NCI-H2171 treated with DMSO at 0.1 percent for 48 hours (cell line): ENCODE measurements around the gene GRM4.
"Not testable (repeated sequence)": the region's sequence is repeated elsewhere in the genome, so short reads cannot be mapped to it uniquely, and the experiment has no call there.

Experiments used
- DNase-seq: peaks from one replicate; lab custom pipeline; 2025; lab: John Stamatoyannopoulos, UW

Gene GRM4

DNA sequence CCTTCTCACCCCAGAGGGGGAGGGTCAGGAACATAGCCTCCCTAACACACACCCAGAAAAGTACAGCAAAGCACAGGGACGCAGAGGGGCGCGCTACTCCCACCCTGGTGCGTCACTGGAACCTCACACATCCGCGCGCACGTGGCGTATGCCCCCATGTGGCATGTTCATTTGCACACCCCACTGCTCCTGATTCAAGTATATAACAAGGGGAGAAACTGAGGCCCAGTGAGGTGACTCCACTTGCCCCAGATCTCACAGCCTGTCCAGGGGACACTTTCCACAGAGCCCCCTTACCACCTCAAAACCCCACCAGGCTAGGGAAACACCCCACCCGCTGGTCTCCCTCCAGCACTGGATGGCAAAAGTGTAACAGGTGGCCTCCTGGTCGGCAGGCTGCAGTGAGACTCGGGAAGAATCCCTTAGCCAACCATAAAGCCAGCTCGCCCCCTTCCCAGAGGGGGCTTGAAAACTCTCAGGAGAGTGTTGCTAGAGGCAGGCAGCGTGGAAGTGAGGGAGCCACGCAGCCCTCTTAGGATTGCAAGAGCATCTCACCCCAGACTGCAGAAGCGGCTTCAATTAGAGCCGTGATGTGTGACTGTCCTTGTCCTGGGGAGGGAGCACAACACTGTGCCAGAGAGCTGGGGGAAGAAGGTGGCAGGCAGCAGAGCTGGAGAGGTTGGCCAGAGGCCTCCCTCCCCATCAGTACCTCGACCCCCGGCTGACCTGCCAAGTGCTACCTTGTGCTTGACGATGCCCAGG lies at the start of gene GRM4:
Gene GRM4, minus strand, starts transcription at position 67 of the 762 bp plus-strand sequence. CDS start 12,591 bp downstream, outside the sequence.
- DNase-seq, result no peak

DNA sequence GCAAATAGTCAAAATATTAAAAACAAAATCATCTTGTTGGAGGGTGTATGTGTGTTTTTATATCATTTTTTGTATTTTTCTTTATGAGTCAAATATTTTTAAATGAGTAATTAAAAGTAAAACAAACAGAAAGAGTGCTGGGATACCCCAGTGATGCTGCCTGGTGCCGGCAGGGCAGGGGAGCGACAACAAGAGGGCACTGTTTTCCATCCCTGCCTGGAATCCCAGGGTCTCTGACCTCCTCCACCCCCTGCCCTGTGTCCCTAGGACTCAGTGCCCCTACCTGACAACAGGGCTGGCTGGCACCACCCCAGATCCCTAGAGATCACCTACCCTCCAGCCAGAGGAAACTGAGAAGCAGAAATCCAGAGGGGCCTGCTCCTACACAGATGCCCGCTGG lies 48.9 kb upstream of the GRM4 start:
- no peak for DNase-seq

GRCh38 chr6:34190504-34191122 lies 44.7 kb upstream of the GRM4 start:
- no peak for DNase-seq

DNA sequence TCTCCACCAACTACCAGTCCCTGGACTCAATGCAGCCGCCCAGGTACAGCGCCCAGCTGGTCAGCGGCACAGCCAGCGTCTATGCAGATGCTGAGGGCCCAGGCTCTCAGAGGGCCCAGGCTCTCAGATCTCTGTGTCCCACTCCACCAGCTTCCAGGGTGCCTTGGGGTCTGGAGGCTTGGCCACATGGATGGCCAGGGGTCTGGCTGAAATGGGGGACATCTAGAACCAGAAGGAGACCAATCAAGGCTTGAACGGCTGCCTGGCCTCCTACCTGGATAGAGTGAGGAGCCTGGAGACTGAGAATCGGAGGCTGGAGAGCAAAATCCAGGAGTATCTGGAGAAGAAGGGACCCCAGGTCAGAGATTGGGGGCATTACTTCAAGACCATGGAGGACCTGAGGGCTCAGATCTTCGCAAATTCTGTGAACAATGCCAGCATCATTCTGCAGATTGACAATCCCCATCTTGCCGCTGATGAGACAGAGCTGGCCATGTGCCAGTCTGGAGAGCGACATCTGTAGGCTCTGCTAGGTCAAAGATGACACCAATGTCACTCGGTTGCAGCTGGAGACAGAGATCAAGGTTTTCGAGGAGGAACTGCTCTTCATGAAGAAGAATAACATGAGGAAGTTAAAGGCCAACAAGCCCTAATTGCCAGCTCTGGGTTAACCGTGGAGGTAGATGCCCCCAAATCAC lies 44.1 kb upstream of the GRM4 start:
- DNase-seq, result no peak

- not testable (repeated sequence) for DNase-seq
Measured at GRCh38 chr6:34184726-34185125, 38.8 kb upstream of the GRM4 start.

- DNase-seq, result no peak
Measured at GRCh38 chr6:34182751-34183531, 37.1 kb upstream of the GRM4 start.

GRCh38 chr6:34181908-34182307 lies 36.0 kb upstream of the GRM4 start:
- DNase-seq, result no peak

DNA sequence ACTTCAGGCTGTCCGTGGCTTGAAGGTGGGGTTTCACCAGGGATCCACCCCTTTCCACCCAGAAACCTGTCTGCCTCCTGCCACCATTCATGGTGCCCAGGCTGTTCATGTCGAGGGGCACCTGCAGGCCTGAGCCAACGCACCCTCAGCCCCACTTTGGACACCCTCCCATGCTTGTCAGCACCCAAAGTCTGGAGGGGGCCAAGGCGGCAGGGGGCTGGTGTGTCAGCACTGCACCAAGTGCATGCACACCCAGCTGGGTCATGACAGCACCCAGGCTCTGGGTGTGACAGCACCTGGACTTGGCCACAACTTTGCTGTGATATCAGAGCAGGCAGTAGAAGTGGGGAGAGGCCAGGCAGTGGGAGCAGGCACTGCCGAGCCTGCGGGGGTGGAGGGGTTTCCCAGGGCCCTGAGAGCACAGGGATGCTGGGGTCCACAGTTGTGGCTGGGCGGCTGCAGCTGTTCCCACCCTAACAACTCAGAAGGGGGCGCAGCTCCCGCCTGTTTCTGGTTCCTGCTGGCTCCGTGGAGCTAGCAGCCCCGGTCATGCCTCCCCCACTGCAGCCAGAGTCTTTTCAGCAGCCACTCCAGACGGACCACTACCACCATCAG lies 33.3 kb upstream of the GRM4 start:
- DNase-seq, result no peak

DNA sequence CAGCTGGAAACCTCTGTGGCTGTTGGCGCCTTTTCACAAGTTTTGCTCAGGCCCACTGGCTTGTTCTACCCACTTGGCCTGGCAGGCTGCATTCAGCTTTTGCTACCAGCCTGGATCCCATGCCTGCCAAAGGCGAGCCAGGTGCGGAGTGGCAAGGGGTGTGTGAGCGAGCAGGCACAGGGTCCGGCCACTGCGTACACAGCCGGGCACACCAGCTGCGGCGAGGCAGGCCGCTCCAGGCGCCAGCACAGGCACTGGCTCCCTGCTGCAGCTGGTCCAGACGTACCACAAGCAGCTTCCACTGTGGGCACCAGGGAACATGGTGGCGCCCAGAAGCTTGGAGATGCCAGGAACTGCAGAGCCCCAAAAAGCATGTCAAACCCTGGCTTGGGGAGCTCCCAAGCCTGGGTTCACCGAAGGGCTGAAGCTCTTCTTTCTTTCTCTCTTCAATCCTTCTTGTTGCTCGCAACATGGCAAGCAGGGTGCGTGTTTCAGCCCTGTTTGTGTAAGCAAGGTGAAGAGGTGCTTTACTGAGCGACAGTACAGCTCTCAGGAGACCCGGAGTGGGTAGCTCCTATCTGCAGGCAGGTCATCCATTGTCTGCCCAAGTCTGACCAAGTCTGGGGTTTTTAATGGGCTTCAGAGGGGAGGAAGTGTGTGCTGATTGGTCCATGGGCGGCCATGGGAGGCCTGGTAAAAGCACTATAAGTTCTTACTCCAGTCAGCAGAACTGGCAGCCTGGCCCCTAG lies 32.6 kb upstream of the GRM4 start:
- no peak for DNase-seq

DNA sequence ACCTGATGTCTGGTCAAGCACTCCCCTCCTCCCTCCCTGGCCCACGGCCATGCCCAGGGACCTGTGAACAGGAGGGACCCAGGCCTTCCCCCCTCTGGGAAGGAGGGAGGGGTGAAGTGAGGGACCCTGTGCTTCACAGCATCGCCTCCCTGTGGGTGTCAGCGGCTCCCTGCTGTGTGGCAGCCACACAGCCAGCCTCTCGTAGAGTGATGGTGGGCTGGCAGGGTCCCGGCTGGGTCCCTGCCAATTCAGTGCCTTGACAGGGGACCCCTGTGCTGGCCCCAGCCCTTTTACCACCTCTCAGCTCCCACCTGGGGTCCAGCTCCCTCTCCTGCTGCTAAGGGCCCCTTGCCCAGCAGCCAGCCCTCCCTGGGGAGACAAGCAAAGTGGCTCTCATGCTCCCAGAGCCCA lies 31.3 kb upstream of the GRM4 start:
- DNase-seq, result no peak

DNA sequence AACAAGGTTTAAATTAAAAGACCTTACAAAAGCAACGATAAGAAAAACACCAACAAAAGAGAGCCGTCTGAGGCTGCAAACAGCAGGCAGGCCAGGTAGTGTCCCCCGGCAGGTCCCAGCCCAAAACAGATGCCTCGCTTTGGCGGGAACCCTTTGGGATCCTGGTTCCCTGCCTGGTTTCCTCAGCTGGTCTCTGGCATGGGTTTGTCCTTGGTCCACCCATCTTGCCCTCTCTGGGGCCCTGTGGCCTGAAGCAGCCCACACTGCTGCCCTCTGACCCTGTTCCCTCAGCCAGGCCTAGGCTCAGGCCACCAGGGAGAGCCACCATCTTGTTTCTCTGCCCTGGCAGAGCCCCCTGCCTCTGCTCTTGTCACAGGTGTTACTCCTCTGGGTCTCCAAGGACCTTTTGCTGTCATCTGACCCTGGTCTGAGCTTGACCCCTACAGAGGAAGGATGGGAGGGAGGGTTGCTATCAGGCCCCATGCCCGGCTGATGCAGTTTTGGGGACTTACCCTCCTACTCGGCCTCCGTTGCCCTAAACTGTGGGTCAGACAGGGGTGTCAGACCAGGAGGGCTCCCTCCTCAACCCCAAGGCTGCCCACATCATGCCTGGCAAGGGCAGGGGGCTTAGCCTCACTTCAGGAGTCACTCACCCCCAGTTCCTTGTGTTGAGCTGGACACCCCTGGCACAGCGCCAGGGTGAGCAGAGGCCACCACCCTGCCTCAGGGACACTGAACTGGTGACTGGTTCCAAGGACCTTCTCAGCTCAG lies 30.6 kb upstream of the GRM4 start:
- no peak for DNase-seq

DNA sequence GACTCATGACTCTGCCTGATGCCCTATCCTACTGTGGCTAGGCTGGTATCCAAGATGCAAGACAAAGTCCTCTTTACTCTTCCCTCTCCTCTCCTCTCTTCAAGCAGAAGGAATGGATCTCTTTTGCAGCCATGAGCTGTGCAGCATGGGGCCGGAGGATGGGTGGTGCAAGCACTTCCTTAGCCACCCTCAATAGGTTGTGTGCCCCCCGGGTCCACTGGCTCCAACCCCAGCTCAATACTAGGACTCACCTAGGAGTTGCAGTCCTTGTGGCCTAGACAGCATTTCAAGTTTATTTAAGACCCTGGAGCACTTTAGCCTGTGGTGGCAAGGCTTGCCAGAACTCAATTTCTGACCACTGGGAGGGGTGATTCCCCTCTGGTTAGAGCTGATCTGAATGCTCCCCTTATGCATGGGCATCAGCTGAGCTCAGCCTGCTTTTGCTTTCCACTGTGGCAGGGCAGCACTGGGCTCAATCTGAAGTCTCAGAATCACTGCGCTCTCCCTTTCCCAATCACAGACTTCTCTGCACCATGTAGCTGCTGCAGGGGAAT lies 29.0 kb upstream of the GRM4 start:
- DNase-seq, result no peak

DNA sequence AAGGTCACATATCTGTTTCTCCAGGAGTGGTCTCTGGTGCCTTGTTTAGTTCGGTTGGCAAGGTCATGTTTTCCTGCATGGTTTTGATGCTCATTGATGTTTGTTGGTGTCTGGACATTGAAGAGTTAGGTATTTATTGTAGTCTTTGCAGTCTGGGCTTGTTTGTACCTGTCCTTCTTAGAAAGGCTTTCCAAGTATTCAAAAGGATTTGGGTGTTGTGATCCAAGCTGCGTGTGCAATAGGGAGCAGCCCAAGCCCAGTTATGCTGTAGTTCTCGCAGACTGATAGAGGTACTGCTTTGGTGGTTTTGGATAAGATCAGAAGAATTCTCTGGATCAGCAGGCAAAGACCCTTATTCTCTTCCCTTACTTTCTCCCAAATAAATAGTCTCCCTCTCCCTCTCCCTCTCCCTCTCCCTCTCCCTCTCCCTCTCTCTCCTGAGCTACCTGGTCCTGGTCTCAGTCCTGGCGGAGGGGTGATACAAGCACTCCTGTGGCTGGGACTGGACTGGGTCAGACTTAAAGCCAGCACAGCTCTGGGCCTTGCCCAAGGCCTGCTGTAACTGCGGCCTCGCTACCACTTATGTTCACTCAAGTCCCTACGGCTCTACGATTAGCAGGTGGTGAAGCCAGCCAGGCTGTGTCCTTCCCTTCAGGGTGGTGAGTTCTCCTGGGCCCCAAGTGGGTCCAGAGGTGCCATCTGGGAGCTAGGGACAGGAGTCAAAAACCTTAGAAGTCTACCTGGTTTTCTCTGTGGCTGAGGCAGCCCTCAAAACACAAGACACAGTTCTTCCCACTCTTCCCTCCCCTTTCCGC lies 27.3 kb upstream of the GRM4 start:
- DNase-seq, result no peak

- DNase-seq, result no peak
Measured at GRCh38 chr6:34170346-34170745, 24.5 kb upstream of the GRM4 start.

DNA sequence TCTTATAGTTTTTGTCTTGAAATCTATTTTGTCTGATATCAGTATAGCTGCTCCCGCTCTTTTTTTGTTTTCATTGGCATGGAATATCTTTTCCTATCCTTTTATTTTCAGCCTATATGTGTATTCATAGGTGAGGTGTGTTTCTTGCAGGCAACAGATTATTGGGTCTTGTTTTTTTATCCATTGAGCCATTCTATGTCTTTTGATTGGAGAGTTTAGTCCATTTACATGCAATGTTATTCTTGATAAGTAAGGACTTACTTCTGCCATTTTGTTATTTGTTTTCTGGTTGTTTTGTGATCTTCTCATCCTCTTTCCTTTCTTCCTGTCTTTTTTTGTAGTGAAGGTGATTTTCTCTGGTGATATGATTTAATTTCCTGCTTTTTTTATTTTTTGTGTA lies 24.0 kb upstream of the GRM4 start:
- no peak for DNase-seq

DNA sequence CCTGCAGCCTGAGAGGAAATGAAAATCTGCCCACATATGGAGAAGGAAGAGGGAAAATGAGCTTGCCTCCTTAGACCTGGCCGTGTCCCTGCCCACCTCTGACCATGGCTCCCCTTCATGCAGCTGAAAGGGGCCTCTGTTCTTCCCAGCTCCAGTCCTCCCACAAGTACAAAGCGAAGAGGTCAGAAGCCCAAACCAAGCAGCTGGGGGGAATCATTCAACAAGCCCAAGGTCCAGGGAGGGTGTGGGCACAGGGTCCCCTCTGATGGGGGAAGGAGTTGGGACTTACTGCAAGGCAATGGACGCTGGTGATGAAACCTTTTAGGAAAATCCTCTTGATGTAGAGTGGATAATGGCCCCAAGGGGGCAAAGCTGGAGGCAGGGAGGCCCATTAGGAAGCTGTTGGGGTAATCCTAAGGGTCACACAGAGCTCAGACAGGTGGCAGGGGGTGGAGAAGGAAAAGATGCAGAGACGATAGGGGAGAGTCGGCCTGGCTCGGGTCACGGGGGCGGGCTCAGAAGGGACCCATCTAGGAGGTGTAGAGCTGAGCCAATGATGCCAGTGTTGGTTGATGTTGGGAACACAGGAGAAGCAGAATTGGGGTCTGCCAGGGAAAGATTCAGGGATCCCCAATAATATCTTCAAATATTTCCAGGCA lies 16.1 kb upstream of the GRM4 start:
- DNase-seq, result no peak

GRCh38 chr6:34159844-34160243 lies 14.0 kb upstream of the GRM4 start:
- DNase-seq, result no peak

DNA sequence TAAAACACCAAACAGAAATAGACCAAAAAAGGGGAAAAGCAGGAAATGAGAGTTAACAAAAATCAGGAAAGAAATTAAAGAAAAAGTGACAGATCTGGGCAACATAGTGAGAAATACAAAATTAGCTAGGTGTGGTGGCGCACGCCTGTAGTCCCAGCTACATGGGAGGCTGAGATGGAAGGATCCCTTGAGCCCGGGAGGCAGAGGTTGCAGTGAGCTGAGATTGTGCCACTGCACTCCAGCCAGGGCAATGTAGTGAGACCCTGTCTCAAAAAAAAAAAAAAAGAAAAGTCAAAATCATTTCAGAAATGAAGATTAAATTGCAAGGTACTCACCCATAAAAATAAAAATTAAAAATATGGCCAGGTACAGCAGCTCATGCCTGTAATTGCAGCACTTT lies 13.0 kb upstream of the GRM4 start:
- DNase-seq, result no peak

- DNase-seq, result no peak
Measured at GRCh38 chr6:34157851-34158250, 12.0 kb upstream of the GRM4 start.
